Measurements from ENCODE around the gene MRGPRF. TPM values are rescaled to one million over a fixed set of nuclear protein-coding genes. Genes with fewer than 3 reads are reported as not detected.
A peak's percentile ranks its signal among the peaks of the same experiment; 100 is the strongest.

MRGPRF gene
- total RNA-seq, 4 donors from 2014 or later: 17.9 to 119 (median 43.6) TPM

- Histone ChIP-seq H3K9me3 (no peaks in the 10 kb centered on the region), H3K4me3 (peak overlapping the region; percentile 34 to 52 (median 48)), H3K27me3 (peaks cover 47% of the 10 kb centered on the region), H3K27ac (peak overlapping the region; percentile 87 to 98 (median 94)), H3K36me3 (no peaks in the 10 kb centered on the region), H3K4me1 (peaks cover 27 to 68% (median 42%) of the 10 kb centered on the region in 4 donors)
- no peak for TF ChIP-seq CTCF (IDR thresholded peaks at IDR 0.05)
- 30% methylated on average over 7 of the region's 9 CpGs; no CpG with 5 or more reads in 1 of the 2 donors for WGBS, 2 donors (ENCODE audit: low coverage in 1 of 2)
- in situ Hi-C loops (cut with MboI; ENCODE audit: low pct_ligation_motif_present in 1 of 4, low pct_unique_long_range_greater_than_20kb in 1 of 4, low sequenced_read_pairs in 3 of 4): no loop called here
- intact Hi-C loops (cut with DNase I; ENCODE audit: low total_unique reads): loop anchor here (5.0 kb wide), 1 partner anchor 77 kb away; no protein-coding TSS in a partner anchor
- no peak for DNase-seq
Measured at GRCh38 chr11:69010361-69010891, 2.6 kb downstream of the MRGPRF start.

GRCh38 chr11:69009441-69010211, 3.4 kb downstream of the MRGPRF start:
- Histone ChIP-seq H3K4me1 (peaks cover 29 to 67% (median 38%) of the 10 kb centered on the region in 4 donors), H3K27me3 (peaks cover 45% of the 10 kb centered on the region), H3K27ac (peak overlapping the region; percentile 87 to 98 (median 94)), H3K36me3 (no peaks in the 10 kb centered on the region), H3K9me3 (no peaks in the 10 kb centered on the region), H3K4me3 (peak overlapping the region in 2 of 4 donors; percentile 47 to 49)
- 50% methylated on average over 13 of the region's 16 CpGs; no CpG with 5 or more reads in 1 of the 2 donors for WGBS, 2 donors (ENCODE audit: low coverage in 1 of 2)
- in situ Hi-C loops (cut with MboI; ENCODE audit: low pct_ligation_motif_present in 1 of 4, low pct_unique_long_range_greater_than_20kb in 1 of 4, low sequenced_read_pairs in 3 of 4) (no loop called here), intact Hi-C loops (cut with DNase I; ENCODE audit: low total_unique reads) (loop anchor here (5.0 kb wide), 2 partner anchors 78 to 82 kb away; no protein-coding TSS in a partner anchor)
- TF ChIP-seq POLR2A (IDR thresholded peaks at IDR 0.05) (no peak), POLR2AphosphoS5 (IDR thresholded peaks at IDR 0.05) (no peak), CTCF (IDR thresholded peaks at IDR 0.05) (no peak), EP300 (IDR thresholded peaks at IDR 0.05; ENCODE audit: low read depth) (no peak)
- no peak for DNase-seq

DNA sequence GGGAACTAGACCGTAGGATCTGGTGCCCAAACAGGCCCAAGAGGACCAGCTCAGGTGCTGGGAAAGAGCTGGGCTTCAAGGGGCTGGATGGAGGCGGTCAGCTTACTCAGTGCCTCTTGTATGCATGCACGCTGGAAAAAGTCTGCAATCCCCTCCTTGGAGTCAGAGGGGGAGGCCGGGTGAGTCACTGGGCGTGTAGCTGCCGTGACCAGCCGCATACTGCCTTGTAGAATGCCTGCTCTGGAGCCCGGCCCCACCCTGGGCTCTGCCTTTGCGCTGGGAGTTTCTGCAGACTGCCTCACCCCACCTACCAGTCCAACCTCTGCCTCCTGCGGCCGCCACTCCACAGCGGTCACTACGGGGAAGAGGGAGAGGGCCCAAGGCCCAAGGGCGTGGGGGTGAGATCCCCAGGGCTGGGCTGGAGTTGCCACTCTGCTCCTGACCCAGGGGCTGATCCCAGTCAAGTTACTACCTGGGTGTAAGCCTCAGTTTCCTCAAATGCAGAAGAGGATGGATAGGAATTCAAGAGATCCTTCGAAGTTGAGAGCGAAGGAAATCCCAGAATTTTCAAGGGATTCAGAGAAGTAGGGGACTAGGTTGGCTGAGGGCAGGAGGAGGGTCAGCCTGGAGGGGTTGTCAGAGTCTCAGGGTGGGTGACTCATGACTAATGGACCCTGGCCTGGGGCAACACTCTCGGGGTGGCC, 4.2 kb downstream of the MRGPRF start:
- peaks cover 33 to 62% (median 36%) of the 10 kb centered on the region in 4 donors for H3K4me1 ChIP-seq
- in situ Hi-C loops (cut with MboI; ENCODE audit: low pct_ligation_motif_present in 1 of 4, low pct_unique_long_range_greater_than_20kb in 1 of 4, low sequenced_read_pairs in 3 of 4) (no loop called here), intact Hi-C loops (cut with DNase I; ENCODE audit: low total_unique reads) (loop anchor here (5.0 kb wide), 1 partner anchor 82 kb away; no protein-coding TSS in a partner anchor)
- H3K36me3 ChIP-seq: no peaks in the 10 kb centered on the region
- DNase-seq: peak; percentile 82
- TF ChIP-seq POLR2A (IDR thresholded peaks at IDR 0.05) (peak; percentile 25), CTCF (IDR thresholded peaks at IDR 0.05) (no peak), POLR2AphosphoS5 (IDR thresholded peaks at IDR 0.05) (peak; percentile 73 to 82 (median 75))
- H3K9me3 ChIP-seq: no peaks in the 10 kb centered on the region
- peak overlapping the region in 1 of 4 donors; percentile 11 for H3K4me3 ChIP-seq
- peak overlapping the region; percentile 87 to 98 (median 94) for H3K27ac ChIP-seq
- WGBS, 2 donors (ENCODE audit: low coverage in 1 of 2): 25 to 58% methylated on average over 2 to 17 of the region's 17 CpGs
- H3K27me3 ChIP-seq: peaks cover 38% of the 10 kb centered on the region

DNA sequence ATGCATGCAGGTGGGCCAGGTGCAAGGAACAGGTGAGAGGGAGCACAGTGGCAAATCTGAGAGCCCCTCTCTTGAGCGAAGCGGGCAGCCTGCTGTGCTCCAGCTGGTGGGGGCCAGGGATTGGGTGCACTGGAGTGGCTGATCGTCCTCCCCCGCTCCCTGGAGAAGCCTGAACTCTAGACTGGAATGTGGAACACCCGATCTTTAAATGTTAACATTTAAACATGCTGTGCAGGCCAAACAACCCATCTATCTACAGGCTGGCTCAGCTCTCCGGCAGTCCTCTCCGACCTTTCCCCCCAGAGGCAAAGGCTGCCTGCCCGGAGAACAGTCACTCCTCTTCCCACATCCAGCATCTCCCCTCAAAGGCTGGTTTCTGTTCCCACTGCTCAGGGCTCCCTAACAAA, 5.1 kb downstream of the MRGPRF start:
- intact Hi-C loops (cut with DNase I; ENCODE audit: low total_unique reads): loop anchor here (5.0 kb wide), 1 partner anchor 81 kb away; no protein-coding TSS in a partner anchor
- Histone ChIP-seq H3K27me3 (peaks cover 29% of the 10 kb centered on the region), H3K27ac (peak overlapping the region; percentile 87 to 98 (median 94)), H3K4me3 (no peak overlapping the region), H3K36me3 (no peaks in the 10 kb centered on the region), H3K4me1 (peaks cover 38 to 66% (median 41%) of the 10 kb centered on the region in 4 donors), H3K9me3 (no peaks in the 10 kb centered on the region)
- TF ChIP-seq POLR2A (IDR thresholded peaks at IDR 0.05) (no peak), EP300 (IDR thresholded peaks at IDR 0.05; ENCODE audit: low read depth) (no peak)
- no peak for DNase-seq
- 56% methylated on average over 8 of the region's 8 CpGs; no CpG with 5 or more reads in 1 of the 2 donors for WGBS, 2 donors (ENCODE audit: low coverage in 1 of 2)
- in situ Hi-C loops (cut with MboI; ENCODE audit: low pct_ligation_motif_present in 1 of 4, low pct_unique_long_range_greater_than_20kb in 1 of 4, low sequenced_read_pairs in 3 of 4): no loop called here
